Measurements from ENCODE around the gene VSX1.

The VSX1 gene

GRCh38 chr20:25127761-25128537 lies 46.0 kb upstream of the VSX1 start:
- no peak overlapping the region for H3K4me3 ChIP-seq (ENCODE audit: severe bottlenecking)
- H3K36me3 ChIP-seq (ENCODE audit: low read depth), result no peaks in the 10 kb centered on the region
- no peaks in the 10 kb centered on the region for H3K4me1 ChIP-seq (ENCODE audit: insufficient read depth, poor library complexity, severe bottlenecking)
- peaks cover 7% of the 10 kb centered on the region for H3K27me3 ChIP-seq (ENCODE audit: insufficient read depth, poor library complexity, severe bottlenecking)
- no peaks in the 10 kb centered on the region for H3K9me3 ChIP-seq (ENCODE audit: severe bottlenecking)
- ATAC-seq (ENCODE audit: low read depth) (no peak), DNase-seq (ENCODE audit: low spot score) (no peak)
- no peak for TF ChIP-seq CTCF (IDR thresholded peaks at IDR 0.05; ENCODE audit: poor library complexity, severe bottlenecking)
- no peak overlapping the region for H3K27ac ChIP-seq (ENCODE audit: poor library complexity, severe bottlenecking)

DNA sequence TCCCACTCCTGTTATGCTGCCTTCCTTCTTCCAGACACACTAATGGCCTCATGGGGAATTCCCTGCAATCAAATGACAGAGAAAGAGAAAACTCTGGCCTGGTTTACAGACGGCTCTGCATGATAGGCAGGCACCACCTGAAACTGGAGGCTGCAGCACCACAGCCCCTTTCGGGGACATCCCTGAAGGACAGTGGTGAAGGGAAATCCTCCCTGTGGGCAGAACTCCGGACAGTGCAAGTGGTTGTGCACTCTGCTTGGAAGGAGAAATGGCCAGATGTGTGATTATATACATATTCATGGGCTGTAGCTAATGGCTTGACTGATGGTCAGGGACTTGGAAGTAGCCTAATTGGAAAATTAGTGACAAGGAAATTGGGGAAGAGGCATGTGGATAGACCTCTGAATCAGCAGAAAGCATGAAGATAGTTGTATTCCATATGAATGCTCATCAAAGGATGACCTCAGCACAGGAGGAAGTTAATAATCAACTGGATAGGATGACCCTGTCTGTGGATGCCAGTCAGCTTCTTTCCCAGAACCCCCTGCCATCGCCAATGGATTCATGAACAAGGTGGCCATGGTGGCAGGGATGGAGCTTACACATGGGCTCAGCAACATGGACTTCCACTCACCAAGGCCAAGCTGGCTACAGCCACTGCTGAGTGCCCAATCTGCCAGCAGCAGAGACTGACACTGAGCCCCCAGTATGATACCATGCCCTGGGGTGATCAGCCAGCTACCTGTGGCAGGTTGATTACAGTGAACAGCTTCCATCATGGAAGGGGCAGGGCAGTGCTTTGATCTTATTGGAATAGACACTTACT lies 44.5 kb upstream of the VSX1 start:
- H3K27me3 ChIP-seq (ENCODE audit: insufficient read depth, poor library complexity, severe bottlenecking), result peaks cover 9% of the 10 kb centered on the region
- no peak overlapping the region for H3K4me3 ChIP-seq (ENCODE audit: severe bottlenecking)
- H3K4me1 ChIP-seq (ENCODE audit: insufficient read depth, poor library complexity, severe bottlenecking), result no peaks in the 10 kb centered on the region
- no peak for TF ChIP-seq CTCF (IDR thresholded peaks at IDR 0.05; ENCODE audit: poor library complexity, severe bottlenecking)
- no peaks in the 10 kb centered on the region for H3K36me3 ChIP-seq (ENCODE audit: low read depth)
- H3K9me3 ChIP-seq (ENCODE audit: severe bottlenecking), result no peaks in the 10 kb centered on the region
- DNase-seq (ENCODE audit: low spot score) (no peak), ATAC-seq (ENCODE audit: low read depth) (no peak)
- no peak overlapping the region for H3K27ac ChIP-seq (ENCODE audit: poor library complexity, severe bottlenecking)

GRCh38 chr20:25125636-25126035 lies 43.7 kb upstream of the VSX1 start:
- DNase-seq (ENCODE audit: low spot score) (no peak), ATAC-seq (ENCODE audit: low read depth) (no peak)
- Histone ChIP-seq H3K36me3 (ENCODE audit: low read depth) (no peaks in the 10 kb centered on the region), H3K4me3 (ENCODE audit: severe bottlenecking) (no peak overlapping the region), H3K4me1 (ENCODE audit: insufficient read depth, poor library complexity, severe bottlenecking) (no peaks in the 10 kb centered on the region), H3K27ac (ENCODE audit: poor library complexity, severe bottlenecking) (no peak overlapping the region), H3K27me3 (ENCODE audit: insufficient read depth, poor library complexity, severe bottlenecking) (peaks cover 9% of the 10 kb centered on the region), H3K9me3 (ENCODE audit: severe bottlenecking) (no peaks in the 10 kb centered on the region)
- TF ChIP-seq CTCF (IDR thresholded peaks at IDR 0.05; ENCODE audit: poor library complexity, severe bottlenecking), result no peak

DNA sequence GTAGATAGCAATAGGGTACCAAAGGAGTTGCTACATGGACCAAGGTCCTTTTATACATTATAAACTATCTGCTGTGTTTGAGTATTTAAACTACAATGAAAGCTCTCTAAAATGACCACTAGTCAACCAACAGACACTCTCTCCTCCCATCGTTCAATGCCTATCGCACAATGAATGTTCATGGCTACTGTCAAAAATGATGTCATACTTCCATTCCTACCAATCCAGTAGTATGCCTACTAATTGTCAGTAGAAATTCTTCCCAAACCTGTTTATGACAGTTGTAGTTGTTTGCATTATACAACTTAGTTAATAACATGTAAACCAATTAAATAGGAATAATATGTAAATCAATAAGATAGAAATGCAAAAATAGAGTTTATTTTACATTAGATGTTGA lies 39.0 kb upstream of the VSX1 start:
- H3K4me1 ChIP-seq (ENCODE audit: insufficient read depth, poor library complexity, severe bottlenecking), result no peaks in the 10 kb centered on the region
- no peak for DNase-seq (ENCODE audit: low spot score)
- no peaks in the 10 kb centered on the region for H3K9me3 ChIP-seq (ENCODE audit: severe bottlenecking)
- no peaks in the 10 kb centered on the region for H3K36me3 ChIP-seq (ENCODE audit: low read depth)
- H3K4me3 ChIP-seq (ENCODE audit: severe bottlenecking), result no peak overlapping the region
- H3K27me3 ChIP-seq (ENCODE audit: insufficient read depth, poor library complexity, severe bottlenecking), result peaks cover 14% of the 10 kb centered on the region
- TF ChIP-seq CTCF (IDR thresholded peaks at IDR 0.05; ENCODE audit: poor library complexity, severe bottlenecking), result no peak
- H3K27ac ChIP-seq (ENCODE audit: poor library complexity, severe bottlenecking), result no peak overlapping the region
- ATAC-seq (ENCODE audit: low read depth), result no peak
